K562 treated with DMSO at 1 percent for 4 hours (cell line): Measurements from ENCODE around the gene UNK. TPM values are rescaled to one million over a fixed set of nuclear protein-coding genes. Genes with fewer than 3 reads are reported as not detected.

ENCODE experiments used
- total RNA-seq: library from RNA; unstranded; fragments of 300-600 nt; gene quantifications from 2 replicates; pipeline ENCODE4 v1.2.3, GENCODE V29; 2022; ENCODE audit not compliant: insufficient read depth

UNK gene, protein sequence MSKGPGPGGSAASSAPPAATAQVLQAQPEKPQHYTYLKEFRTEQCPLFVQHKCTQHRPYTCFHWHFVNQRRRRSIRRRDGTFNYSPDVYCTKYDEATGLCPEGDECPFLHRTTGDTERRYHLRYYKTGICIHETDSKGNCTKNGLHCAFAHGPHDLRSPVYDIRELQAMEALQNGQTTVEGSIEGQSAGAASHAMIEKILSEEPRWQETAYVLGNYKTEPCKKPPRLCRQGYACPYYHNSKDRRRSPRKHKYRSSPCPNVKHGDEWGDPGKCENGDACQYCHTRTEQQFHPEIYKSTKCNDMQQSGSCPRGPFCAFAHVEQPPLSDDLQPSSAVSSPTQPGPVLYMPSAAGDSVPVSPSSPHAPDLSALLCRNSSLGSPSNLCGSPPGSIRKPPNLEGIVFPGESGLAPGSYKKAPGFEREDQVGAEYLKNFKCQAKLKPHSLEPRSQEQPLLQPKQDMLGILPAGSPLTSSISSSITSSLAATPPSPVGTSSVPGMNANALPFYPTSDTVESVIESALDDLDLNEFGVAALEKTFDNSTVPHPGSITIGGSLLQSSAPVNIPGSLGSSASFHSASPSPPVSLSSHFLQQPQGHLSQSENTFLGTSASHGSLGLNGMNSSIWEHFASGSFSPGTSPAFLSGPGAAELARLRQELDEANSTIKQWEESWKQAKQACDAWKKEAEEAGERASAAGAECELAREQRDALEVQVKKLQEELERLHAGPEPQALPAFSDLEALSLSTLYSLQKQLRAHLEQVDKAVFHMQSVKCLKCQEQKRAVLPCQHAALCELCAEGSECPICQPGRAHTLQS
- 45.3 and 46.6 TPM in 2 replicates for total RNA-seq

GRCh38 chr17:75784473-75785015 lies at the start of gene UNK:
Gene UNK, plus strand, starts transcription at chr17:75784806. Its CDS starts 75 bp downstream, at chr17:75784881.

GRCh38 chr17:75764711-75765421 lies 19.7 kb upstream of the UNK start, which contains the start of gene GALK1:
Gene GALK1, minus strand, starts transcription at chr17:75765192. Its CDS starts 56 bp downstream, at chr17:75765136.

GRCh38 chr17:75843577-75844529 lies 59.2 kb downstream of the UNK start, which contains the start of gene UNC13D:
Gene UNC13D, minus strand, starts transcription at chr17:75844404. Its CDS starts 67 bp downstream, at chr17:75844337.

DNA sequence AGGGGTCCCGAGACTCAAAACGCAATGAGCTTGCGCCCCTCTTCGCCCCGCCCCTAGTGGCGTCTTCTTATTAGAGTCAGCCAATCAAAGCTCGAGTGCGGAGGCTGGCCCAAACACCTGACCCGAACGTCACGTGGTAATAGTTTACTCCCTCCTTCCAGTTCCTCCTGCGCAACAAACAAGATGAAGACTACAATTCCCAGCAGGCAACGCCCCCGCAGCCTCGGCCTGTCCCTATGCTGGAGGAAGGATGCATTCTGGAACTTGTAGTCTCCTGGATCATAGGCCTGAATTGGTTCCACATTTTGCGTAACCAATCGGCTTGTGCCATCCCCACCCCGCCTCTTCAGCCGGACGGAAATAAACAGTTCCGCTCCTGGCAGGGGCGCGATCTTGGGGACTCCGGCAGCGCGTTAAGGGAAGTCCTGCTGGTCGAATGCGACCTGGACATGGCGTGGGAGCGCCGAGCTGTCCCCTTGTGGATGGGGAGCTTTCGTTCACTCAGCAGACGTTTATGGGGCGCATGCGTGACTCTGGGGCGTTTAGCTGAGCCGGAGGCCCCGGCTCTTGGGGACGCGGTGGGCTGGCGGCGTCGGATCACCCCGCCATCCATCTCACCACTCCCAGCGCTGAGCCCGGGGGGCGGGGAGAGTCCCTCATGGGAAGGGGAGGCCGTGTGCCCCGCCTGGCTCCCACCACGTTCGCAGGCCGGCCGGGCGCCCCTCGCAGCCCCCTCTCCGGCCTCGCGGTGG lies 70.9 kb downstream of the UNK start, which contains the start of gene WBP2:
Gene WBP2 (minus strand): TSS at position 26 of the 752 bp plus-strand sequence. CDS start 38 bp downstream, outside the sequence.

Other genes with a start within 250 kb of the UNK start
- gene MYO15B, start 197.0 kb upstream of the UNK start, total RNA-seq, result 0.29 and 1.2 TPM in 2 replicates
- not detected in 2 replicates for gene SMIM5, start 151.4 kb upstream of the UNK start, total RNA-seq
- gene RECQL5, start 117.7 kb upstream of the UNK start, total RNA-seq, result 19.1 and 20.5 TPM in 2 replicates
- gene SAP30BP, start 117.5 kb upstream of the UNK start, total RNA-seq, result 45.2 and 54.9 TPM in 2 replicates
- gene ITGB4, start 63.3 kb upstream of the UNK start, total RNA-seq, result 0.27 and 1.0 TPM in 2 replicates
- 44.8 and 73.0 TPM in 2 replicates for gene GALK1, start 19.6 kb upstream of the UNK start, total RNA-seq
- gene UNC13D, start 59.6 kb downstream of the UNK start, total RNA-seq, result 164 and 167 TPM in 2 replicates
- 133 TPM in 2 replicates for gene WBP2, start 70.5 kb downstream of the UNK start, total RNA-seq
- gene TRIM47, start 93.8 kb downstream of the UNK start, total RNA-seq, result 2.6 and 3.6 TPM in 2 replicates
- 21.2 and 26.6 TPM in 2 replicates for gene TRIM65, start 112.1 kb downstream of the UNK start, total RNA-seq
- 82.4 and 95.4 TPM in 2 replicates for gene MRPL38, start 120.1 kb downstream of the UNK start, total RNA-seq
- gene FBF1, start 156.2 kb downstream of the UNK start, total RNA-seq, result 4.3 and 6.4 TPM in 2 replicates
- 13.2 and 15.1 TPM in 2 replicates for gene ACOX1, start 194.4 kb downstream of the UNK start, total RNA-seq
- 23.1 and 24.3 TPM in 2 replicates for gene TEN1, start 194.4 kb downstream of the UNK start, total RNA-seq
- gene CDK3, start 216.0 kb downstream of the UNK start, total RNA-seq, result 3.5 and 10.1 TPM in 2 replicates
- not detected in 2 replicates for gene EVPL, start 242.5 kb downstream of the UNK start, total RNA-seq